NCI-H1105 (cell line): ENCODE measurements around the gene GTPBP3.
A peak's percentile ranks its signal among the peaks of the same experiment; 100 is the strongest.
"Not testable (repeated sequence)": the region's sequence is repeated elsewhere in the genome, so short reads cannot be mapped to it uniquely, and the experiment has no call there.

Experiments used
- DNase-seq: peaks from one replicate; lab custom pipeline; 2025; lab: John Stamatoyannopoulos, UW

GTPBP3 gene

GRCh38 chr19:17341386-17341785, 4.0 kb downstream of the GTPBP3 start:
- no peak for DNase-seq

GRCh38 chr19:17341845-17342244, 4.5 kb downstream of the GTPBP3 start:
- DNase-seq = no peak

- DNase-seq = peak; percentile 36
These were observed 8.8 kb downstream of the GTPBP3 start for GRCh38 chr19:17346109-17346671.

- DNase-seq = no peak
These were observed 10.0 kb downstream of the GTPBP3 start for GRCh38 chr19:17347361-17347760.

- DNase-seq = no peak
These were observed 10.5 kb downstream of the GTPBP3 start for GRCh38 chr19:17347877-17348276.

- no peak for DNase-seq
These were observed 11.3 kb downstream of the GTPBP3 start for GRCh38 chr19:17348700-17349099.

- DNase-seq = no peak
These were observed 14.6 kb downstream of the GTPBP3 start for GRCh38 chr19:17351815-17352435.

GRCh38 chr19:17352608-17353280, 15.4 kb downstream of the GTPBP3 start:
- DNase-seq = no peak

GRCh38 chr19:17353386-17353785, 16.0 kb downstream of the GTPBP3 start:
- DNase-seq = no peak

GRCh38 chr19:17357078-17357666, 19.8 kb downstream of the GTPBP3 start:
- no peak for DNase-seq

GRCh38 chr19:17357724-17358123, 20.4 kb downstream of the GTPBP3 start:
- no peak for DNase-seq

GRCh38 chr19:17358395-17358794, 21.0 kb downstream of the GTPBP3 start:
- no peak for DNase-seq

- no peak for DNase-seq
These were observed 22.8 kb downstream of the GTPBP3 start for GRCh38 chr19:17359905-17360800.

- DNase-seq = not testable (repeated sequence)
These were observed 26.7 kb downstream of the GTPBP3 start for GRCh38 chr19:17363852-17364605.

- no peak for DNase-seq
These were observed 28.0 kb downstream of the GTPBP3 start for GRCh38 chr19:17365361-17365760.

- no peak for DNase-seq
These were observed 32.8 kb downstream of the GTPBP3 start for GRCh38 chr19:17370026-17370587.

- no peak for DNase-seq
These were observed 39.7 kb downstream of the GTPBP3 start, which contains the start of gene PLVAP for GRCh38 chr19:17376935-17377600. Gene PLVAP (minus strand): TSS chr19:17377342. CDS start chr19:17377288, 54 bp downstream.

- DNase-seq = no peak
These were observed 40.9 kb downstream of the GTPBP3 start for GRCh38 chr19:17378271-17378670.

- no peak for DNase-seq
These were observed 41.9 kb downstream of the GTPBP3 start for GRCh38 chr19:17379221-17379631.

- DNase-seq = no peak
These were observed 43.2 kb downstream of the GTPBP3 start for GRCh38 chr19:17380426-17381138.
